HepG2 (cell line): ENCODE results near the gene ATP5PF. TPM values are rescaled to one million over a fixed set of nuclear protein-coding genes. Genes with fewer than 3 reads are reported as not detected.

ENCODE experiments used
- ATAC-seq: fragments of 200-7000 bp; cut with Tn5 transposase; 3 replicates; pipeline ENCODE4 v1.9.1; 2020; ENCODE audit warnings: mild to moderate bottlenecking, moderate library complexity
- BruUV-seq: library from RNA; stranded (reverse); fragments of 400-500 nt; replicated peaks from 2 replicates; lab custom pipeline; 2021; lab: Mats Ljungman, UMichigan
- CTCF ChIA-PET: fragments of 300-600 bp; formaldehyde crosslinking; extraction: SDS; loops from one replicate; lab custom pipeline; 2021; ENCODE audit warnings: low total read pairs, inconsistent platforms, low intra/inter-chr PET ratio; lab: Yijun Ruan, JAX
- POLR2A ChIA-PET: fragments of 350-600 bp; sonication (Branson Sonifier 250); formaldehyde crosslinking; loops from one replicate; lab custom pipeline; 2020; ENCODE audit warnings: antibody characterized with exemption, inconsistent platforms; lab: Yijun Ruan, JAX
- DNase-seq: peaks from one replicate; pipeline ENCODE4 v3.0.0-alpha.2; 2015; ENCODE audit warnings: low spot score
- FAIRE-seq: peaks from 3 replicates; lab custom pipeline; 2011; peaks lifted over from hg19 to GRCh38; lab: Jason Lieb, UNC
- H2AFZ ChIP-seq: one replicate; pipeline ENCODE4 v1.6.1; 2011; ENCODE audit warnings: low read length, inconsistent platforms
- H3K27ac ChIP-seq: fragments of 300-600 bp; 3 replicates; pipeline ENCODE4 v1.8.0; 2011; ENCODE audit warnings: mixed run types, mild to moderate bottlenecking, mixed read lengths, low read length, inconsistent platforms; ENCODE audit not compliant: insufficient read depth; ENCODE audit errors: extremely low read length
- H3K27me3 ChIP-seq, 2 experiments: fragments of 200-600 bp in 1 of 2; 2 replicates in 1 of 2; 3 replicates in 1 of 2; pipeline versions ENCODE4 v1.6.0 to v1.8.0; 2011; ENCODE audit warnings: low read length in 2 of 2, mild to moderate bottlenecking in 2 of 2, moderate library complexity in 2 of 2, inconsistent platforms in 1 of 2; ENCODE audit not compliant: insufficient read depth in 2 of 2, control insufficient read depth in 1 of 2
- H3K36me3 ChIP-seq, 2 experiments: fragments of 200-600 bp in 1 of 2; replicated peaks in 1 of 2; 2 replicates in 1 of 2; 3 replicates in 1 of 2; pipeline versions ENCODE4 v1.5.1 to v1.8.0; 2011; ENCODE audit warnings: low read length in 2 of 2, inconsistent platforms in 1 of 2; ENCODE audit not compliant: insufficient read depth in 2 of 2, control insufficient read depth in 1 of 2
- H3K4me1 ChIP-seq: 2 replicates; pipeline ENCODE4 v1.5.1; 2012; ENCODE audit warnings: low read length, inconsistent platforms; ENCODE audit not compliant: insufficient read depth
- H3K4me2 ChIP-seq: 2 replicates; pipeline ENCODE4 v1.6.0; 2011; ENCODE audit warnings: low read depth, low read length, inconsistent platforms
- H3K4me3 ChIP-seq, 3 experiments: fragments of 200-600 bp in 1 of 3; sonication (generic), shearing (Covaris generic) in 1 of 3; replicated peaks in 1 of 3; 2 replicates each; pipeline ENCODE4 v1.5.1; 2011 to 2016; ENCODE audit warnings: low read length in 3 of 3, inconsistent platforms in 2 of 3, low read depth in 2 of 3, mild to moderate bottlenecking in 2 of 3, control low read depth in 1 of 3, mixed read lengths in 1 of 3; ENCODE audit not compliant: insufficient read depth in 1 of 3
- H3K79me2 ChIP-seq: one replicate; pipeline ENCODE4 v1.6.1; 2011; ENCODE audit warnings: low read length, inconsistent platforms; ENCODE audit not compliant: insufficient read depth
- H3K9ac ChIP-seq: 2 replicates; pipeline ENCODE4 v1.6.0; 2011; ENCODE audit warnings: mild to moderate bottlenecking, low read depth, low read length, inconsistent platforms; ENCODE audit not compliant: insufficient read depth
- H3K9me3 ChIP-seq: 2 replicates; pipeline ENCODE4 v1.5.1; 2012; ENCODE audit warnings: mild to moderate bottlenecking, low read length
- H4K20me1 ChIP-seq: 2 replicates; pipeline ENCODE4 v1.6.0; 2011; ENCODE audit warnings: inconsistent platforms, mild to moderate bottlenecking, low read length, moderate library complexity; ENCODE audit not compliant: insufficient read depth
- AKNA ChIP-seq: sonication (generic); formaldehyde crosslinking; IDR thresholded peaks from 2 replicates; pipeline ENCODE4 v1.4.0; 2020; ENCODE audit warnings: missing genetic modification reagents, borderline replicate concordance
- FOXJ3 ChIP-seq: sonication (generic); formaldehyde crosslinking; IDR thresholded peaks from 2 replicates; pipeline ENCODE4 v1.4.0; 2020; ENCODE audit warnings: missing genetic modification reagents, mild to moderate bottlenecking, borderline replicate concordance
- HMG20A ChIP-seq: IDR thresholded peaks from 2 replicates; pipeline ENCODE4 v1.6.1; 2016; ENCODE audit warnings: borderline replicate concordance
- NR2F2 ChIP-seq: IDR thresholded peaks from 2 replicates; pipeline ENCODE4 v1.6.1; 2012; ENCODE audit warnings: low read depth, inconsistent platforms, borderline replicate concordance
- SIN3A ChIP-seq: IDR thresholded peaks from 2 replicates; pipeline ENCODE4 v1.6.1; 2011; ENCODE audit warnings: low read depth, mild to moderate bottlenecking, control low read depth, low read length, borderline replicate concordance
- ZNF83 ChIP-seq: sonication (generic); formaldehyde crosslinking; IDR thresholded peaks from 2 replicates; pipeline ENCODE4 v1.4.0; 2020; ENCODE audit warnings: missing genetic modification reagents, mild to moderate bottlenecking, borderline replicate concordance
- ZSCAN12 ChIP-seq: sonication (generic); formaldehyde crosslinking; IDR thresholded peaks from 2 replicates; pipeline ENCODE4 v1.9.0; 2021; ENCODE audit warnings: mild to moderate bottlenecking, missing genetic modification reagents
- WGBS: methylation state at CpG from one replicate; pipeline ENCODE4 v1.1.6; 2017; ENCODE audit warnings: low lambda C conversion rate; 5-methylcytosine and 5-hydroxymethylcytosine counted together
- in situ Hi-C: cut with HindIII; loops from 2 replicates; pipeline ENCODE4 v1.10.0; 2017; ENCODE audit warnings: low pct_unique_long_range_greater_than_20kb; ENCODE audit not compliant: extremely low pct_ligation_motif_present
- intact Hi-C: fragments of 100-400 bp; cut with micrococcal nuclease; formaldehyde crosslinking; loops from one replicate; pipeline ENCODE4 v1.10.0; 2022; ENCODE audit not compliant: unreplicated experiment
- polyA plus RNA-seq, 8 experiments: library from polyadenylated mRNA; depleted of rRNA in 3 of 8; stranded (reverse) in 7 of 8; unstranded in 1 of 8; fragments of >200 nt; fragmentation: Illumina TruSeq in 4 of 8; extraction: Trizol in 4 of 8; gene quantifications; 2 replicates each; pipeline versions ENCODE4 v1.2.1 to v1.2.3, GENCODE V29; 2011 to 2016; ENCODE audit warnings: low read depth in 4 of 8, missing spikeins in 1 of 8, mixed read lengths in 1 of 8; ENCODE audit not compliant: insufficient read depth in 1 of 8
- total RNA-seq, 5 experiments: library from RNA; depleted of rRNA; stranded (reverse); fragments of >200 nt; fragmentation: Illumina TruSeq; extraction: Trizol; gene quantifications; 2 replicates each; pipeline ENCODE4 v1.2.3, GENCODE V29; 2016; ENCODE audit warnings: low read depth in 1 of 5

The ATP5PF gene
- total and polyA plus RNA-seq, 2 of the 13 experiments (the other 11 are each of a cell fraction or from before 2014, with no cell fraction given): 131 to 157 TPM

DNA sequence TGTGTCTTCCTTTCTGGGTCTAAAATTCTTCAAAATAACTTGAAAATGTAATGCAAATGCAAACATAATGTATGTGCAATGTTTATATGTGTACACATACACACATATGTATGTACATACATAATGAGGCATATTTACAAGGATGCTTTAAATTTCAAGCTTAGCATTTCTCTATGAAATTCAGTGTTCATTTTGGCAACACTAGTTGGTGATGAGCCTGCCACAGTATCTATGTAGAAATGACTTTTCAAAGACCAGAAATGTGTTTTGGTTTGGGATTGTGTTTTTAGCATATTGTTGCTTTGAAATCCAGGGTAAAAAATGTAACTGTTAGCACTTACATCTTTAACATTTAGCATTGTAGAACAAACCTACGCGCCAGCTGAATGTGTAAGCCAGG, 10.2 kb upstream of the ATP5PF start:
- Histone ChIP-seq H3K9me3 (no peaks in the 10 kb centered on the region), H3K36me3 (peaks cover 0 to 22% of the 10 kb centered on the region in 2 experiments; a peak in 4 of 5 replicates), H4K20me1 (no peaks in the 10 kb centered on the region), H3K4me1 (no peaks in the 10 kb centered on the region), H3K4me2 (no peak overlapping the region), H3K27ac (no peak overlapping the region)
- CTCF ChIA-PET: no interaction called here
- no peak for DNase-seq
- no peak for TF ChIP-seq ZSCAN12
- TF ChIP-seq, all 625 proteins: peak for 0
- in situ Hi-C loops (no loop called here), intact Hi-C loops (no loop called here)
- Histone ChIP-seq H3K79me2 (peaks cover 6% of the 10 kb centered on the region), H2AFZ (no peak overlapping the region), H3K9ac (no peak overlapping the region), H3K27me3 (no peaks in the 10 kb centered on the region), H3K4me3 (no peak overlapping the region)
- ATAC-seq (no peak), FAIRE-seq (no peak)
- POLR2A ChIA-PET: no interaction called here
- 100% methylated on average over 2 of the region's 2 CpGs for WGBS
- no TSS peak for BruUV-seq

GRCh38 chr21:25742900-25743299, 8.2 kb upstream of the ATP5PF start:
- no peaks in the 10 kb centered on the region for H3K27me3 ChIP-seq
- no peak overlapping the region for H3K9ac ChIP-seq
- POLR2A ChIA-PET: no interaction called here
- FAIRE-seq (no peak), DNase-seq (no peak), ATAC-seq (no peak)
- no peak overlapping the region for H3K27ac ChIP-seq
- no peaks in the 10 kb centered on the region for H3K9me3 ChIP-seq
- H3K4me3 ChIP-seq: no peak overlapping the region
- no peaks in the 10 kb centered on the region for H3K4me1 ChIP-seq
- 100% methylated on average over 2 of the region's 3 CpGs for WGBS
- peaks cover 0 to 13% of the 10 kb centered on the region in 2 experiments; a peak in 3 of 5 replicates for H3K36me3 ChIP-seq
- BruUV-seq: no TSS peak
- TF ChIP-seq SIN3A (no peak), NR2F2 (no peak), ZNF83 (CRISPR knock-in tag) (no peak), FOXJ3 (CRISPR knock-in tag) (no peak), HMG20A (CRISPR knock-in tag) (no peak), AKNA (CRISPR knock-in tag) (no peak)
- intact Hi-C loops: no loop called here
- in situ Hi-C loops: no loop called here
- H3K79me2 ChIP-seq: peaks cover 19% of the 10 kb centered on the region
- CTCF ChIA-PET: no interaction called here
- H2AFZ ChIP-seq: no peak overlapping the region
- no peaks in the 10 kb centered on the region for H4K20me1 ChIP-seq
- no peak overlapping the region for H3K4me2 ChIP-seq
